HG02623 (cell line): ENCODE results near the gene ASCC1.
"Not testable (repeated sequence)": the region's sequence is repeated elsewhere in the genome, so short reads cannot be mapped to it uniquely, and the experiment has no call there.

Experiments
- ATAC-seq: cut with Tn5 transposase; IDR thresholded peaks from one replicate; pipeline ENCODE4 v1.9.1; 2021; ENCODE audit warnings: moderate library complexity; ENCODE audit not compliant: unreplicated experiment

ASCC1 gene

DNA sequence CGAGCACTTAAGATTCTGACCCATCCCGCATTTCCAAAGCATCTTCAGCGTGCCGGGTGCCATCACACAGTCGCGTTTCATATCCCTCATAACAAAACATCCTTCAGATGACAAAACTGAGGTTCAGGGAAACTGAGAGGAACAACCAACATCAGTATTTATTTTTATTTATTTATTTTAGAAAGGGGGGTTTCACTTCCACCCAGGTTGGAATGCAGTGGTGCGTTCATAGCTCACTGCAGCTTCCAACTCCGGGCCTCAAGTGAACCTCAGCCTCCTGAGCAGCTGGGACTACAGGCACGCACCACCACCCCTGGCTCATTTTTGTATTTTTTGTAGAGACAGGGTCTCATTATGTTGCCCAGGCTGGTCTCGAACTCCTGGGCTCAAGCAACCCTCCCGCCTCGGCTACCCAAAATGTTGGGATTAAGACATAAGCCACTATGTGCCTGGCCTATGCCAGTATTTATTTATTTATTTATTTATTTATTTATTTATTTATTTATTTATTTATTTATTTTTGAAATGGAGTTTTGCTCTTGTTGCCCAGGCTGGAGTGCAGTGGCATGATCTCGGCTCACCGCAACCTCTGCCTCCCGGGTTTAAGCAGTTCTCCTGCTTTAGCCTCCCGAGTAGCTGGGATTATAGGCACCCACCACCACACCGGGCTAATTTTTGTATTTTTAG, 33.2 kb upstream of the ASCC1 start:
- not testable (repeated sequence) for ATAC-seq

DNA sequence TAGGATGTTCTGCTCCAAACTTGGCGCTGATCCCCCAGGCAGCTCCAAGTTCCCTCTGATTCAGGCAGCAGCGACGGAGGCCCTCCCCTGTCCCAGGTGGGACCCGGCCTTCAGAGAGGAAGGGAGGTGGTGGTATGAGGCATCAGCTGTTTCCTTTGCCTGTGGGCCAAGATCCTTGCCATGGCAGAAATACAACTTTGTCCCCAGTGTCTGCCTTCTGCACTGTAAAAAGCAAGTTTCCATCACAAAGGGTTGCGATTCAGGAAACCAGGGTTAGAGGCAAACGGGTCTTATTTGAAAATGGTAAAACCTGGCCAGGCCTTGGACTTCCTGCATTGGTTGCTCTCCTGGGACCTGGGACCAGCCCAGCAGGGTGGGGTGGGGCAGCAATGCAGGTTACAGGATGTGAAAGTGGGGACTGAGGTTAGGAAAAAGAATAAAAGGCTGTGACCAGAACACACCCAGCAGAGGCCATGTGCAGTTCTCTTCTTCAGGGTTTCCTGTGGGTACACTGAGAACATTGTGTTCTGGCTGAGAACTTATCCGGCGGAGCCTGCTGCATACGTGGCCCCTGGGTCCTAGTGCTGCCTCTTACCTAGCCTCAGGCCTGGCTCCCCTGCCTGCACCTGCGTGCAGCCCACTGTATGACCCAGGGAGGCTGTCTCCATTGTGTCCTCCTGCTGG, 32.5 kb upstream of the ASCC1 start:
- peak; percentile 76 for ATAC-seq

DNA sequence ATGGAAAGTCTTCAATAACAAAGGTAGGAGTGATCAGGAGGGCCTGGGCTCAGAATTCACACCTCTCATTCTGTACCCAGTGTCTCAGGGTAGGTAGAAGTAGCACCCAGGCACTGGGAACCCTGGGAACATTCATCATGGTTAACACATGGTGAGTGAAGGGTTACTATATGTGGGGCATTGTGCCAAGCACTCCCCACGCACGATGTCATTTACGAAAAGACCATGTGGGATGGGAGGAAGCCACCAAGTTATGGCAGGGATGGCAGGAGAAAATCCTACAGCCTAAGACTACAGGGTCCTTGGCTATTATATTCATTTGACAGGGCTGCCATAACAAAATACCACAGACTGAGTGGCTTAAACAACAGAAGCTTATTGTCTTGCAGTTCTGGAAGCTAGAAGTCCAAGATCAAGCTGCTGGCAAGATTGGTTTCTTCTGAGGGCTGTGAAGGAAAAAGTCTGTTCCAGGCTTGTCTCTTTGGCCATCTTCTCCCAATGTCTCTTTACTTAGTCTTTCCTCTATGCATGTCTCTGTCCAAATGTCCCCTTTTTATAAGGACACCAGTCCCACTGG, 30.0 kb upstream of the ASCC1 start:
- no peak for ATAC-seq

DNA sequence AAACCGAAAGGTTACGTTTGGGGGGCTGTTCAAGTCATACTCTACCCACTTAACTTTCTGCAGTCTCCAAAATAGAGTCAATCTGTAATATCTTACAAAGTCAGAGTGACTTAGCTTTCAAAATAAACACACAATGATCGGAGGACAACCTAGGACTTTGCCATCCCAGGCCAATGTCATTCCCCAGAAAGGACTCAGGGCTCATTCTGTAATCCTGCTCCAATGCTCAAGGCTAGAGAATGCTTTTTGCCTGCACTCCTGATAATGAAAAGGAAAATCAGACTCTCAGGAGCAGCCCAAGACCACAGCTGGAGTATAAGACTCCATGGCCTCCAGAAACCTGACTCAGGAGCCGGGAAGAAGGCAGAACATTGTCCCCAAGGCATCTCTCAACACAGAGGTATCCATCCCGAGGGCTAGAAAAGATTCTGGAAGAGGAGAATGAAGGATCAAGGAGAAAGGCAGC, 28.5 kb upstream of the ASCC1 start:
- ATAC-seq = no peak

DNA sequence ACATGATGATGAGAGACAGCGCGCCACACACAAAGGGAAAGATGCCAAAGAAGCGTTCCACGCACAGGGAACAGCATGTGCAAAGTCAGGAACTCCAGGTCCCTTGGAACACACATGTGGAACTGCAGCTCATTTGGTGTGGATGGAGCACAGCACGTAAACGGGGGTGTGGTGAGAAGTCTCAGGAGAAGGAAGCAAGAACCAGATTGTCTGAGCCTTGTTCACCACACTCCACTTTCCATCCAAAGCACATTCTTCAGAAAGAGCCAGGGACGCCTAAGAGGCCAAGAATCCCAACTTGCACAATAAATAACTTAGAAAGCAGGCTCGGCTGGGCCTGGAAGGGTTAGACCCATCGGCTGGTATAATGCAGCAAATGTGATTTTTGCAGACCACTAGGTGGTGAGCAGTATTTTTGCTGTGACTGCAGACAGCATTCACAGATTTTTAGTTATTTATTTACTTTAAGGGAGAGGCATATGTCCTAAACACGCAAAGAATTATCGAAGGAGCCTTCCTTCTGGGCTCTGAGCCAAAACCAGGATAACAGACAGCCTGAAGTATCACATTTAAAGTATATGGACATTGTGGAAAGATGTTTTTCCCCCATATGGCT, 27.9 kb upstream of the ASCC1 start:
- no peak for ATAC-seq

DNA sequence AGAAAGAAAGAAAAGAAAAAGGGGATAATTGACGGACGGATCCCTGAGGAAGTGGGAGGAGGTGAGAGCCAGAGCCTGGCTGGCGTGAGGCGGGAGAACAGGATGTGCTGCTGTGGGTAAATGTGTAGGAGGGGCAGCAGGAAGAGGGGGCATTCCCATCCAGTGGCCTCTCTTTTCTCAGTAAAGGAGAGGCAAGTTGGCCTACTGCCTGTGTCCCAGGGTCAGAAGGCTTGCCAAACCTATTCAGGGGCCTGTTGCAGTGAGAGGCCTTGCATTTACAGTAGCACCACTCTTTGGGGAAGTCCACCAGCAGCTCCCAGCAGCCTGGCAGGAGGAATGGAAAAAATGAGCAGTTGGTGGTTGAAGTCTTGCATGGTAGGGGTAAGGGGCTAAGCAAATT, 26.6 kb upstream of the ASCC1 start:
- ATAC-seq = no peak

DNA sequence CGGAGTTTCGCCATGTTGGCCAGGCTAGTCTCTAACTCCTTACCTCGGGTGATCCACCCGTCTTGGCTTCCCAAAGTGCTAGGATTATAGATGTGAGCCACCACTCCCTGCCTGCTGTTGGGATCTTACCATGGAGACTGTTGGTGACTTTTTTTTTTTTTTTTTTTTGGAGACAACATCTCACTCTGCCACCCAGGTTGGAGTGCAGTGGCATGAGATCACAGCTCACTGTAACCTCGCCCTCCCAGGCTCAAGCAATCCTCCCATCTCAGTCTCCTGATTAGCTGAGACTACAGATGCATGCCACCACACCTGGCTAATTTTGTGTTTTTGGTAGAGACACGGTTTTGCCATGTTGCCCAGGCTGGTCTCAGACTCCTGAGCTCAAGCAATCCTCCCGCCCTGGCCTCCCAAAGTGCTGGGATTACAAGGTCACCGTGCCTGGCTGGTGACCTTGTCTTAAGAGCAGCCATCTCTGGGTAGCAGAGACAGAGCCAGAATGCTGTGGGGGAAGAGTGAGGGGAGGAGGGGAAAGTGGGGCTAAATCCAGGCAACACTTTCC, 25.7 kb upstream of the ASCC1 start:
- no peak for ATAC-seq

DNA sequence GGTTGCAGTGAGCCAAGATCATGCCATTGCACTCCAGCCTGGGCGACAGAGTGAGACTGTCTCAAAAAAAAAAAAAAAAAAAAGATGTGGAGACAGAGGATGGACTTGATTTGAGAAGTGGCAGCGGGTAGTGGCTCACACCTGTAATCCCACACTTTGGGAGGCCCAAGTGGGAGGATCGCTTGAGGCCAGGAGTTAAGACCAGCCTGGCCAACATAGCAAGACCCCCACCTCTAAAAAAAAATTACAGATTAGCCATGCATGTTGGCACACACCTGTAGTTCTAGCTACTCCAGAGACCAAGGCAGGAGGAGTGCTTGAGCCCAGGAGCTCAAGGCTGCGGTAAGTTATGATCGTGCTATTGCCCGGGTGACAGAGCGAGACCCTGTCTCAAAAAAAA, 24.3 kb upstream of the ASCC1 start:
- ATAC-seq = no peak

DNA sequence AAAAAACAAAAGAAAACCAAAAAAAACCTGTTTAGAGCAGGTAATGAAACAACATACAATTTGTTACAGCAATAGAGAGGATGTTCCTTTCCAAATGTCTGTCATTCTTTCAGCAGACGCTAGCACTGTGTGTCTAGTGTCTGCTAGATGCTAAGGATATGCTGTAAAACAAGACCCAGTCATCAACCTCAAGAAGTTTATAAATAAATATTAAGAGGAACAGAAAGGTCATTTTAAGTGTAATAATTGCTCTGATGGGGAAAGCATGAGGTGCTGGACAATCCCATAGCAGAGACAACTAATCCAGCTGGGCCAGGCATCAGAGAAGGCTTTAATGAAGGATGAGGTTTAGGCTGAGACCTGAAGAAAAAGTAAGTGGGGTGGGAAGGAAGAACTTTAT, 23.3 kb upstream of the ASCC1 start:
- no peak for ATAC-seq

DNA sequence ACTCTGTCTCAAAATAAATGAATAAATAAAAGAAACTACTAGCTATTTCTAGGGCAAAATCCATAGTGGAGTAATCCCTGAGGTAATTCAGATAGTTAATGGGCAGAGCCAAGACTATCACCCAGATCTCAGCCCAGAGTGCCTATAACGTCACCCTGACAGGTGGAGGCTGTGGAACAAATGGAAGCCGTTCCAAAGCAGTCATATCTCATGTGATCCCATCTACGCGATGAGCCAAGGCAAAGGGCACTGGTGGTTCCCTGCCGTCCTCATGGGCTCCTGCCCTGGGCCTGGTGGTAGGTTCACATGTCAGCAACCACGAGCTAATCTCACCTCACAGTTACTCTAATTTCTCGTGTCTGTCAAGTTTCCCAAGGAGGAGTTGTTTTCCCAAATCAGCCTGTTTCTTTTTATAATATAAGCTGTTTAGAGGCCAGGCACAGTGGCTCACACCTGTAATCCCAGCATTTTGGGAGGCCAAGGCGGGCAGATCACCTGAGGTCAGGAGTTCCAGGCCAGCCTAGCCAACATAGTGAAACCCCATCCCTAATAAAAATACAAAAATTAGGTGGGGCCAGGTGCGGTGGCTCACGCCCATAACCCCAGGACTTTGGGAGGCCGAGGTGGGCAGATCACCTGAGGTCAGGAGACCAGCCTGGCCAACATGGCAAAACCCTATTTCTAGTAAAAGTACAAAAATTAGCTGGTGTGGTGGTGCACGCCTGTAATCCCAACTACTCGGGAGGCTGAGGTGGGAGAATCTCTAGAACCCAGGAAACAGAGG, 22.5 kb upstream of the ASCC1 start:
- no peak for ATAC-seq

DNA sequence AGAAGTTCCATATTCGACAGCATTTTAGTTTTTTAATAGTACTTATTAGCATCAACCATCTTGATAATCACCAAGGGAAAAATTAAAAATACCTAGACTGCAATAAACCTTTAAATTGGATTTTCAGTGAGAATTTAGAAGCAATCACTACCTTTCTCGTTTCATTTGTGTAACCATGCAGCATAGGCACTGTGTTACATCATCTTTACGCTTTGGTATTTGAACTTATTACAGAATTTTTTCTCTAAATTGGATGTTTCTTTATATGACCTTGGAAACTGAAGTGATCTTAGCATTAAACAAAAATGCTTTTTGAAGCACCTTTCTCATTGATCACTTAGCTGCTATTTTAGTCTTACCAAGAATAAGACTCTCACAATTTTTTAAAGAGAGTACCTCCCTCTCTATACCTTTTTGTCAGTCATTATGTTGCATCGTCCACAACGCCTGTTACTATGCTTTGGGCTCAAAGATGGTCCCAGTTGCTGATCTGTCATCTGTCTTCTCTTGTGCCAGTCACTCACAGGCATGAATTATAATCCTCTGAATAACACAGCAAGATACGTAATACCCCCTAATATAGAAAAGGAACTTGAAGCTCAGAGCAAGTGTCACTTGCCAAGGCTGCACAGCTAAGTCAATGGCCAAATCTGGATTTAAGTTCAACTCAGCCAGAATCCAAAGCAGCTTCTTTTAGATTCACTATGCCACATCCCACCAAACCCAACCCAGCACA, 19.6 kb upstream of the ASCC1 start:
- no peak for ATAC-seq

DNA sequence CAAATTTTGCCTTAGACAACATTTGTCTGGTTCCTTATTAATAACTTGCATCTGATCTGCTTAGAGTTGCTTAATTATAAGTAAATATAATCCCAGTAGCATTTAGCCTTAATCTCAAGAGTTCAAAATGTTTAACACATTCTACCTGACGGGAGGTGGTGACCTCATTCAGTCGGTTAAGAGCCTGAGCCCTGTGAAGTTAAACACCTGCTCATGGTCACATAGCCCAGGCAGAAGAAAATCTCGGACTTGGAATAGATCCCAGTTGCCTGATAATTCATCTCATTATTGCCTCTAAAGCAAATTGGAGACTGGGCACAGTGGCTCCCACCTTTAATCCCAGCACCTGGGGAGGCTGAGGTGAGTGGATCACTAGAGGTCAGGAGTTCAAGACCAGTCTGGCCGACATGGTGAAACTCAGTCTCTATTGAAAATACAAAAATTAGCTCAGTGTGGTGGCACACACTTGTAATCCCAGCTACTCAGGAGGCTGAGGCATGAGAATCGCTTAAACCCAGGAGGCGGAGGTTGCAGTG, 18.6 kb upstream of the ASCC1 start:
- no peak for ATAC-seq

DNA sequence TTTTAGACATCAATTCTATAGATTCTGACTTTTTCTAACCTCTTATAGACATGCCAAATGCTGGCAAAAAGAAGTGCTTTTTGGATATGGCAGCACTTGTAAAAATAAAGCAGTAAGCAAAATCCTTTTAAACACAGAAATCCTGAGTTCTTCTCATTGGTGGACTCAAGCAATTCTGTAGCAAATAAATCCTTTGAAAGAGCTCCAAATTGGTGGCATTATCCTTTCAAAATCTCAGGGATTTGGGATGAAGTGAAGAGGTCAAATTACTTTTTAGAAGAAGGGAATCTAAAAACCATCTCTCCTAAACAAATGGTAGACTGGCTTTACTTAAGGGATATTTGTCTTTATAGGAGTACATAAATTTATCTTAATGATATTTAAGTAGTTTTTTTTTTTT, 17.5 kb upstream of the ASCC1 start:
- ATAC-seq = no peak

DNA sequence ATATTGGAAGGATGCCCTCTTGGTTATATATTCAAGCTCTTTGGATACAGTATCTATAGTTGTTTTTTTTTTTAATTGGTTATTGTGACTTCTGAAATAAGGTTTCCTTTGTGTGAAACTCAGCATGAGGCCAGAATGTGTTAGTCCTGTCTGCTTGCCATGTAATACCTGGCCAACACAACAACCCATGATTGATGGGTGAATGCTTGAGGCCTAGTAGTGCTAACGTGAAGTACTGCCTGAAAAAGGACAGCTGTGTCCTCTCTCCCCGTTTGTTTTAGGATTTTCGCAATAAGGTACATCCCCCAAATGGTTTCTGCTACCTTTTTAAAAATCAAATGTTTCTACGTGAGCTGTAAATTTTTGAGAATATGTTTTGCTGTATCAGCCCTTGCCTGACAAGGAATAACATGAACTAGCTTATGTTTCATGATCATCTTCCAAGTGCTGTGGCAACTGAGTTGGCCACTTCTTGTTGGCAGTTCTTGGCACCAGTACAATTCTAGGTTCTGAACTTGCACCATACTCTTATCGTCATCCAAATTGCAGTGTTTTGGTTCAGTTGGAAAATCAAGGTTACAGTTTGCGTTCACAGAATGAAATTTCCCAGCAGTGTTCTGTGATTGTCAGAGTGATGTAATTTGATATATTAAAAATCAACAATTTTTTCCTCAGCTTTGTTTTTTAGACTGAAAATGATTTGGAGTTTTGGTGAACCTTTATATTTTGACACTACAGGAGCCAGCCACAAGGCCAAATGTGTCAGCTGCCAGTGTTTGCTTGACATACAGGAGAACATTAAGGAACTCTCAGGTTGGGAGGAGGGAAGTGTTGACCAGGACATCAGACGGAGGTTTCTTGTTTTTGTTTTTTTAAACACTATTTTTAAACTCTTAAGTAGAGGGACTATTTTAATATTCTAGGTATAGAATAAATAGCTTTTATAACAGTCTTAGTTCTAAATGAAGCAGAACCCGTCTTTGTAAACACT, 13.5 kb upstream of the ASCC1 start:
- ATAC-seq = no peak

DNA sequence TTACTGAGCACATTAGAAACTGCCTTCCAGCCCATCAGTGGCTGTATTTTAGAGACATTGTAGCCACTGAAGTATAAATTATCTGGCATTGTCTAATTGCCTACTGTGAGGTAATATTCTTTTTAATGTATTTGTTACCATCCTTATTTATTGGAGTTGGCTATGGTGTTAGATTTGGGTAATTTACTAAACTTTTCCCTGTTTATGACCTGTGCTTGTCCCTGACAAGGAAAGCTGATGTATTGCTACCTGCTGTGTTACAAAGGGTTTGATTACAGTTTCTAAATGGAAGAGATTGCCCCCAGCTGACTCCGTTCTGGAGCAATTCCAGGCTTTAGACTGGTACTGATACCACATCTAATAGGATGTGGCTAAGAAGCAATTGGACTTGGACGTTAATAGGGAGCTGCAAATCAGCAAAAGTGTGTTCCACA, 12.3 kb upstream of the ASCC1 start:
- ATAC-seq = no peak

DNA sequence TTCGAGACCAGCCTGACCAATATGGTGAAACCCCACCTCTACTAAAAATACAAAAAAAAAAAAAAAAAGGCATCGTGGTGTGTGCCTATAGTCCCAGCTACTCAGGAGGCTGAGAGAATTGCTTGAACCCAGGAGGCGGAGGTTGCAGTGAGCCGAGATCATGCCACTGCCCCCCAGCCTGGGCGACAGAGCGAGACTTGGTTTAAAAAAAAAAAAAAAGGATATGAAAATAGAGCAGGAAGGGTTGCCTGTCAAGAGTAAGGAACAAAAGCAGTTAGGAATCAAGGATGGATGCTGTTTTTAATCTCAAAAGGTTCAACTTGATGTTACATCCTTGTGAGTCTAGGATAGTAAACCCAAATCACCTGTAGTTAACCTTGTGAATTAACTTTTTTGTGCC, 11.8 kb upstream of the ASCC1 start:
- no peak for ATAC-seq

DNA sequence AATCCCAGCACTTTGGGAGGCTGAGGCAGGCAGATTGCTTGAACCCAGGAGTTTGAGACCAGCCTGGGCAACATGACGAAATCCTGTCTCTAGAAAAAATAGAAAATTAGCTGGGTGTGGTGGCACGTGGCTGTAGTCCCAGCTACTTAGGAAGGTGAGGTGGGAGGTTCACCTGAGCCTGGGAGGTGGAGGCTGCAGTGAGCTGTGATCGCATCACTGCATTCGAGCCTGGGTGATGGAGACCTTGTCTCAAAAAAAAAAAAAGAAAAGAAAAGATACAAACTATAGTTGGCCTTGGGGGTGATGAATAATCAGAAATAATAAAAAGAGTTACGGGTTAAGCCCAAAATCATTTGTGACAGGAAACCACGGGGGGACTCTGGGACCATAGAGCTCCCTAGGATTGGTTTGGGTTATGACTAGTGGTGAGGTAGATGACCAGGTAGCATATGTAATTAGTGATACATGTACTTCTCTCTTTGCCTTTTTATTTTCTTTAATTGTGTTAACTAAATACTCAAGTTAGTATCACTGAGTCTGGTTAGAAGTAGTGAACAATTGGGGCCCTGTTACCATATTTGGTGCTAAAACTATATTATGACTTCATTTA, 10.4 kb upstream of the ASCC1 start:
- no peak for ATAC-seq

DNA sequence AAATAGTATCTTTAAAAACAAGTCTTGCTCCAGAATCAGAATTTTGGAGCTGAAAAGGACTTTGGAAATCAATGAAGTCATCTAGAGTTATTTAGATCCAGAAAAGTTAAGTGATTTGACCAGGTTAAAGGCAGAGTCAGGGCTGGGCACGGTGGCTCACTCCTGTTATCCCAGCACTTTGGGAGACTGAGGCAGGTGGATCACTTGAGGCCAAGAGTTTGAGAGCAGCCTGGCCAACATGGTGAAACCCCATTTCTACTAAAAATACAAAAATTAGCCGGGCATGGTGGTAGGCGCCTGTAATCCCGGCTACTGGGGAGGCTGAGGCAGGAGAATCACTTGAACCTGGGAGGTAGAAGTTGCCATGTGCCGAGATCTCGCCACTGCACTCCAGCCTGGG, 8.1 kb upstream of the ASCC1 start:
- ATAC-seq = not testable (repeated sequence)
